GM12878 (cell line): ENCODE data around the gene CFAP99. TPM values are rescaled to one million over a fixed set of nuclear protein-coding genes. Genes with fewer than 3 reads are reported as not detected.

Source experiments
- ATAC-seq: fragments of 200-7000 bp; cut with Tn5 transposase; 3 replicates; pipeline ENCODE4 v1.9.1; 2020; ENCODE audit warnings: mild to moderate bottlenecking, moderate library complexity
- BruUV-seq: library from RNA; stranded (reverse); fragments of 400-500 nt; replicated peaks from 2 replicates; lab custom pipeline; 2021; lab: Mats Ljungman, UMichigan
- CTCF ChIA-PET: fragments of 300-600 bp; sonication (Branson Sonifier 250); formaldehyde crosslinking; extraction: SDS; loops from one replicate; lab custom pipeline; 2021; ENCODE audit warnings: inconsistent platforms; lab: Yijun Ruan, JAX
- POLR2A ChIA-PET: fragments of 350-600 bp; formaldehyde crosslinking; extraction: SDS; loops from one replicate; lab custom pipeline; 2021; ENCODE audit warnings: inconsistent platforms; lab: Charles Lee
- RAD21 ChIA-PET: fragments of 300-600 bp; sonication (Branson Sonifier 250); formaldehyde crosslinking; loops from one replicate; lab custom pipeline; 2023; ENCODE audit warnings: antibody characterized with exemption; ENCODE audit not compliant: unreplicated experiment; lab: Charles Lee
- SMC1A ChIA-PET: fragments of 300-600 bp; sonication (Branson Sonifier 250); formaldehyde crosslinking; loops from one replicate; lab custom pipeline; 2023; ENCODE audit not compliant: unreplicated experiment, uncharacterized antibody; lab: Charles Lee
- DNase-seq: peaks from one replicate; pipeline ENCODE4 v3.0.0-alpha.2; 2011; ENCODE audit warnings: low read depth, low spot score
- FAIRE-seq: peaks from 3 replicates; lab custom pipeline; 2011; peaks lifted over from hg19 to GRCh38; lab: Jason Lieb, UNC
- H2AFZ ChIP-seq: 2 replicates; pipeline ENCODE4 v1.6.0; 2011; ENCODE audit warnings: low read depth, low read length, control low read depth; ENCODE audit not compliant: control insufficient read depth
- H3K27ac ChIP-seq: 2 replicates; pipeline ENCODE4 v1.5.1; 2011; ENCODE audit warnings: control low read depth; ENCODE audit not compliant: control insufficient read depth, insufficient read depth
- H3K27me3 ChIP-seq, 2 experiments: replicated peaks in 1 of 2; 2 replicates each; pipeline versions ENCODE4 v1.6.0 to v1.6.1; 2011; ENCODE audit warnings: low read length in 1 of 2; ENCODE audit not compliant: control insufficient read depth in 2 of 2, insufficient read depth in 2 of 2
- H3K36me3 ChIP-seq, 2 experiments: 2 replicates each; pipeline ENCODE4 v1.5.1; 2011; ENCODE audit warnings: low read length in 1 of 2; ENCODE audit not compliant: control insufficient read depth in 2 of 2, insufficient read depth in 2 of 2
- H3K4me1 ChIP-seq: 2 replicates; pipeline ENCODE4 v1.6.1; 2011; ENCODE audit warnings: mild to moderate bottlenecking, low read length, moderate library complexity, mixed read lengths; ENCODE audit not compliant: control insufficient read depth, insufficient read depth
- H3K4me2 ChIP-seq: 2 replicates; pipeline ENCODE4 v1.6.0; 2011; ENCODE audit warnings: control low read depth; ENCODE audit not compliant: control insufficient read depth, insufficient read depth
- H3K4me3 ChIP-seq: fragments of 200-600 bp; sonication (generic); 2 replicates; pipeline ENCODE4 v1.5.1; 2016
- H3K79me2 ChIP-seq: 2 replicates; pipeline ENCODE4 v1.6.0; 2011; ENCODE audit warnings: low read length; ENCODE audit not compliant: control insufficient read depth, insufficient read depth
- H3K9ac ChIP-seq: 2 replicates; pipeline ENCODE4 v1.8.0; 2011; ENCODE audit warnings: low read length, control low read depth, mixed read lengths; ENCODE audit not compliant: control insufficient read depth, insufficient read depth
- H3K9me3 ChIP-seq: replicated peaks from 3 replicates; pipeline ENCODE4 v1.5.1; 2011; ENCODE audit warnings: mild to moderate bottlenecking, low read length; ENCODE audit not compliant: control insufficient read depth, insufficient read depth
- H4K20me1 ChIP-seq: 2 replicates; pipeline ENCODE4 v1.6.0; 2011; ENCODE audit not compliant: control insufficient read depth, insufficient read depth
- ASH2L ChIP-seq: fragments of 300-600, 200-600 bp; sonication (generic); IDR thresholded peaks from 2 replicates; pipeline ENCODE4 v1.6.1; 2017; ENCODE audit warnings: low read depth, mild to moderate bottlenecking, borderline replicate concordance
- BHLHE40 ChIP-seq, 2 experiments: fragments of 450-650 bp in 1 of 2; IDR thresholded peaks; 2 replicates each; pipeline ENCODE4 v1.6.1; 2011 to 2017; ENCODE audit warnings: low read depth in 2 of 2, borderline replicate concordance in 1 of 2, improper control_type of control experiment in 1 of 2, low read length in 1 of 2, mild to moderate bottlenecking in 1 of 2
- CEBPZ ChIP-seq: fragments of 150-350 bp; IDR thresholded peaks from 2 replicates; pipeline ENCODE4 v1.6.1; 2016; ENCODE audit warnings: low read depth, low read length
- GATAD2B ChIP-seq: fragments of 450-650 bp; conservative IDR thresholded peaks from 2 replicates; pipeline ENCODE4 v1.6.1; 2017; ENCODE audit warnings: low read depth, mild to moderate bottlenecking, moderate library complexity
- HDGF ChIP-seq: fragments of 450-650 bp; IDR thresholded peaks from 2 replicates; pipeline ENCODE4 v1.6.1; 2016; ENCODE audit warnings: antibody characterized with exemption
- MEF2B ChIP-seq: fragments of 450-650 bp; IDR thresholded peaks from 2 replicates; pipeline ENCODE4 v1.6.1; 2018; ENCODE audit warnings: mild to moderate bottlenecking, moderate library complexity; ENCODE audit not compliant: partially characterized antibody, poor library complexity, severe bottlenecking
- NR2C1 ChIP-seq: fragments of 450-650 bp; IDR thresholded peaks from 2 replicates; pipeline ENCODE4 v1.6.1; 2017; ENCODE audit warnings: antibody characterized with exemption, mild to moderate bottlenecking, moderate library complexity
- NR2F1 ChIP-seq: fragments of 450-650 bp; conservative IDR thresholded peaks from 2 replicates; pipeline ENCODE4 v1.6.1; 2017; ENCODE audit warnings: mild to moderate bottlenecking
- STAT1 ChIP-seq: fragments of 450-650 bp; conservative IDR thresholded peaks from 2 replicates; pipeline ENCODE4 v1.6.1; 2014; ENCODE audit warnings: antibody characterized with exemption, mild to moderate bottlenecking
- TBL1XR1 ChIP-seq: IDR thresholded peaks from 2 replicates; pipeline ENCODE4 v1.6.1; 2012; ENCODE audit warnings: low read depth, low read length, improper control_type of control experiment
- TCF12 ChIP-seq: IDR thresholded peaks from 2 replicates; pipeline ENCODE4 v1.6.1; 2011; ENCODE audit warnings: low read depth, mild to moderate bottlenecking, low read length
- WGBS: methylation state at CpG from one replicate; pipeline ENCODE4 v1.1.6; 2016; ENCODE audit warnings: low lambda C conversion rate; ENCODE audit not compliant: insufficient replicate concordance, insufficient coverage; ENCODE audit errors: missing lambda C conversion rate; 5-methylcytosine and 5-hydroxymethylcytosine counted together
- in situ Hi-C: fragments of 300-500 bp; cut with MboI; formaldehyde crosslinking; loops from 9 replicates; pipeline ENCODE4 v1.14.3; 2018; ENCODE audit warnings: mixed read lengths
- intact Hi-C: fragments of 100-400 bp; cut with micrococcal nuclease; formaldehyde crosslinking; loops from one replicate; pipeline ENCODE4 v1.14.2; 2022; ENCODE audit not compliant: unreplicated experiment
- polyA plus RNA-seq, 11 experiments: library from polyadenylated mRNA; depleted of rRNA in 4 of 11; unstranded in 6 of 11; stranded (reverse) in 5 of 11; fragments of >200 nt; fragmentation: Nextera tagmentation in 4 of 11; fragmentation: Illumina TruSeq in 1 of 11; extraction: Ambion mirVana in 4 of 11; extraction: Trizol in 1 of 11; gene quantifications; 1 replicate in 1 of 11; 2 replicates in 10 of 11; pipeline versions ENCODE4 v1.2.1 to v1.2.3, GENCODE V29; 2011 to 2016; ENCODE audit warnings: inconsistent platforms in 2 of 11, missing spikeins in 2 of 11, low read depth in 1 of 11
- total RNA-seq, 4 experiments: library from RNA; depleted of rRNA in 3 of 4; stranded (reverse); fragments of >200 nt in 3 of 4; fragmentation: Illumina TruSeq in 1 of 4; extraction: Trizol in 1 of 4; gene quantifications; 2 replicates each; pipeline versions ENCODE4 v1.2.1 to v1.2.3, GENCODE V29; 2013 to 2021

CFAP99 gene
- total and polyA plus RNA-seq, 10 of the 15 experiments (the other 5 are each of a cell fraction or from before 2014, with no cell fraction given): not detected

DNA sequence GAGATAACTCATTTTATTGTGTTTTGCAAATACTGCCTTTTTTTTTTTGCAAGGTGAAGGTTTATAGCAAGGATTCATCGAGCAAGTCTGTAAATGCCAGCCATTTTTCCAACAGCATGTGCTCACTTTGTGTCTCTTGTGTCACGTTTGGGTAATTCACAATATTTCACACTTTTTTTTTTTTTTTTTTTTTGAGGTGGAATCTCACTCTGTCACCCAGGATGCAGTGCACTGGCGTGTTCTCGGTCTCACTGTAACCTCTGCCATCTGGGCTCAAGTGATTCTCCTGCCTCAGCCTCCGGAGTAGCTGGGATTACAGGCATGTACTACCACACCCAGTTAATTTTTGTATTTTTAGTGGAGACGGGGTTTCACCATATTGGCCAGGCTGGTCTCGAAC lies 52.0 kb downstream of the CFAP99 start:
- no peak for FAIRE-seq
- WGBS: 82% methylated on average over 7 of the region's 7 CpGs
- in situ Hi-C loops: no loop called here
- POLR2A ChIA-PET: interaction anchor here (0.6 to 6.7 kb wide), 5 partner anchors 8 to 66 kb away, joined by 3 to 80 read pairs (median 6); partner anchors contain the start of gene FAM193A
- TF ChIP-seq HDGF (no peak), NR2F1 (no peak), MEF2B (no peak), CEBPZ (no peak), STAT1 (no peak), BHLHE40 (IDR thresholded peaks at IDR 0.05; ENCODE audit: borderline replicate concordance in 1 of 2, low read depth in 2 of 2, low read length in 1 of 2) (no peak; a peak in 1 of 4 replicates), GATAD2B (no peak), ASH2L (no peak), NR2C1 (no peak), TCF12 (no peak), TBL1XR1 (no peak)
- BruUV-seq: no TSS peak
- H2AFZ ChIP-seq: no peak overlapping the region
- H3K79me2 ChIP-seq: peaks cover 79% of the 10 kb centered on the region
- H3K36me3 ChIP-seq: peaks cover 1 to 10% of the 10 kb centered on the region in 2 experiments; a peak in 3 of 4 replicates
- no peak for DNase-seq
- H4K20me1 ChIP-seq: peaks cover 4% of the 10 kb centered on the region; the same call in 1 of the 2 replicates
- no peaks in the 10 kb centered on the region; the same call in 2 of the 3 replicates for H3K9me3 ChIP-seq
- H3K27ac ChIP-seq: no peak overlapping the region
- RAD21 ChIA-PET: interaction anchor here (3.6 to 4.9 kb wide), 2 partner anchors 13 to 65 kb away, joined by 27 to 47 read pairs; partner anchors contain the start of gene FAM193A
- H3K4me3 ChIP-seq: peak overlapping the region; percentile 91
- CTCF ChIA-PET: interaction anchor here (1.0 to 2.4 kb wide), 4 partner anchors 12 to 64 kb away, joined by 3 to 11 read pairs (median 6); no protein-coding TSS in a partner anchor
- peak overlapping the region; percentile 78 for H3K4me2 ChIP-seq
- peak overlapping the region; percentile 99; the same call in 1 of the 2 replicates for H3K9ac ChIP-seq
- peaks cover 7% of the 10 kb centered on the region for H3K4me1 ChIP-seq
- intact Hi-C loops: no loop called here
- ATAC-seq: no peak
- SMC1A ChIA-PET: interaction anchor here (1.1 to 10.3 kb wide), 5 partner anchors 12 to 145 kb away, joined by 3 to 113 read pairs (median 3); no protein-coding TSS in a partner anchor
- no peaks in the 10 kb centered on the region for H3K27me3 ChIP-seq
